T-helper 2 cell (primary cell): ENCODE data around the gene GPR37L1.

ENCODE experiments used
- DNase-seq, 5 experiments: peaks; one replicate each; pipeline versions ENCODE4 v3.0.0 to v3.0.0-alpha.2; 2012 to 2022
- total RNA-seq, 2 donors: gene quantifications; one replicate each; lab custom pipeline; 2026; lab: John Stamatoyannopoulos, UW

The GPR37L1 gene
- total RNA-seq: 0 reads per million in 2 donors

- no peak for DNase-seq
Observed at GRCh38 chr1:202122639-202123335, at the start of gene GPR37L1. Gene GPR37L1 (plus strand): TSS chr1:202122917. CDS start chr1:202122964, 47 bp downstream.

- DNase-seq: no peak
Observed at GRCh38 chr1:202073206-202073605, 49.5 kb upstream of the GPR37L1 start.

GRCh38 chr1:202074985-202075384 is 47.7 kb upstream of the GPR37L1 start:
- no peak for DNase-seq

- no peak for DNase-seq
Observed at GRCh38 chr1:202075389-202075788, 47.3 kb upstream of the GPR37L1 start.

GRCh38 chr1:202076050-202076511 is 46.6 kb upstream of the GPR37L1 start:
- DNase-seq: no peak

GRCh38 chr1:202078241-202078640 is 44.5 kb upstream of the GPR37L1 start:
- DNase-seq: no peak

GRCh38 chr1:202081992-202082391 is 40.7 kb upstream of the GPR37L1 start:
- DNase-seq: no peak

- DNase-seq: no peak
Observed at GRCh38 chr1:202084791-202085681, 37.7 kb upstream of the GPR37L1 start.

- no peak for DNase-seq
Observed at GRCh38 chr1:202085682-202086373, 36.9 kb upstream of the GPR37L1 start.

GRCh38 chr1:202086579-202087350 is 36.0 kb upstream of the GPR37L1 start:
- no peak for DNase-seq

- no peak for DNase-seq
Observed at GRCh38 chr1:202088206-202088605, 34.5 kb upstream of the GPR37L1 start.

GRCh38 chr1:202090994-202091393 is 31.7 kb upstream of the GPR37L1 start:
- no peak for DNase-seq

GRCh38 chr1:202093858-202094257 is 28.9 kb upstream of the GPR37L1 start:
- no peak for DNase-seq

GRCh38 chr1:202101184-202101583 is 21.5 kb upstream of the GPR37L1 start:
- DNase-seq: no peak

- no peak for DNase-seq
Observed at GRCh38 chr1:202104073-202104472, 18.6 kb upstream of the GPR37L1 start.

GRCh38 chr1:202105571-202106339 is 17.0 kb upstream of the GPR37L1 start:
- DNase-seq: no peak

- no peak for DNase-seq
Observed at GRCh38 chr1:202106340-202107254, 16.1 kb upstream of the GPR37L1 start.

GRCh38 chr1:202107321-202107761 is 15.4 kb upstream of the GPR37L1 start:
- no peak for DNase-seq

- no peak for DNase-seq
Observed at GRCh38 chr1:202107801-202108731, 14.7 kb upstream of the GPR37L1 start.
